AML-193 (cell line): ENCODE measurements around the gene NEK7.
"Not testable (repeated sequence)": the region's sequence is repeated elsewhere in the genome, so short reads cannot be mapped to it uniquely, and the experiment has no call there.

Experiments used
- DNase-seq, 2 experiments: peaks; one replicate each; lab custom pipeline; 2025; lab: John Stamatoyannopoulos, UW

The NEK7 gene

GRCh38 chr1:198156745-198157240, at the start of gene NEK7:
Gene NEK7 (plus strand): TSS chr1:198156998. CDS start chr1:198232581, 75,583 bp downstream.
- DNase-seq, result peak; percentile 42 to 54

- no peak for DNase-seq
Measured at GRCh38 chr1:198107091-198107501, 49.7 kb upstream of the NEK7 start.

- no peak for DNase-seq
Measured at GRCh38 chr1:198108636-198109370, 48.0 kb upstream of the NEK7 start.

GRCh38 chr1:198109371-198109715, 47.5 kb upstream of the NEK7 start:
- DNase-seq, result no peak

GRCh38 chr1:198113342-198113750, 43.5 kb upstream of the NEK7 start:
- DNase-seq, result no peak

GRCh38 chr1:198116069-198116468, 40.7 kb upstream of the NEK7 start:
- no peak for DNase-seq

- DNase-seq, result no peak
Measured at GRCh38 chr1:198116469-198116868, 40.3 kb upstream of the NEK7 start.

DNA sequence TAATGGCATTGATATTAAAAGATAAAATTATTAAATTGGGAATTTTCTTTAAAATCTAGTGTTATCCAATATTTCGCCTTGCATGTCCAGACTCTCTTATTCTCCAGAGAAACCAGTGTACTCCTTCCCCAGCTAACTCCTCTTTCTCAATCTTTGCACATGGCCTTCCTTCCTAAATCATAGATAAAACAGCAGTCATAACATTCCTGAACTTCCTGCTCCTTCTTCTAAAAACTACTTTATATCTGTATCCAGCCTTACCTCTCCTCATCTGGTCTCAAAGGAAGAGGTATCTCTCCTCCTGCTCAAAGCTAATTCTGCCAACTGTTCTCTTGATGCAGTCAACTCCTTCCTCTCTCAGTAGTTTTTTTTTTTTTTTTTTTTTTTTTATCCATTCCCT, 39.5 kb upstream of the NEK7 start:
- DNase-seq, result no peak

- DNase-seq, result no peak
Measured at GRCh38 chr1:198118134-198118533, 38.7 kb upstream of the NEK7 start.

GRCh38 chr1:198119906-198120305, 36.9 kb upstream of the NEK7 start:
- DNase-seq, result no peak

- no peak for DNase-seq
Measured at GRCh38 chr1:198121056-198121826, 35.6 kb upstream of the NEK7 start.

GRCh38 chr1:198122693-198123092, 34.1 kb upstream of the NEK7 start:
- no peak for DNase-seq

DNA sequence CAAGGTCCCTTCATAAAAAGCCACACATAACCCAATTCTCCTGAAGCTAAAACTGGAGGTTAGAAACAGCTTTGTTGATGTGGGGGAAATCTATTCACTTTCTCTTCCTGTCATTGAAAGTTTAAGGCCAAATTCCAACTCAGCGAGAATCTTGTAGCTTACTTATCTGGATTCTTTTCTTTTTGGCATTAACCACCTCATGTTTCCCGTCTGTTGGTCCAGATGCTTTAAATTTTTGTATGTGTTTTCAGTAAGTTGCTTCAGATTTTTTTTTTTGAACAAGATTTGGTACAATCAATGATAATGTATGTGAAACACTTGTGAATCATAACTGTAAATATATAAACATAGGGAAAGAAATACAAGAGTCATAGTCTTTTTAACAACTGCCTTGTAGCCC, 33.7 kb upstream of the NEK7 start:
- no peak for DNase-seq

DNA sequence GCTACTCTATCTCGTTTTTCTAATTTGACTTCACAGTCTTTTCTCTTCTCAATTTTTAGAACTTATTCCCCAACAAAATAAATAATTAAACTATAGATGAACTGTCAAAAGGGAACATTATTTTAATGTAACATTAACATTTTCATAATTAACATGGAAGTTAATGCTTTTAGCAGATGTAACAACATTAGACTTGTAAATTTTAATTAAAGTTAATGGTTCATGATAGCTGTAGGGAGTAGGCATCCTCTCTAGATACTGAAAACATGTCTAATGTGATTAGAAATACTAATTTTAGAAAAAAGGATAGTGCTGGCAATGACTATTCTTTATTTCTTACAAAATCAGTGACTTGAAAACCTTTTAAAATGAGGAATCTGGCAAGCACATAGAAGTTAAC, 32.1 kb upstream of the NEK7 start:
- DNase-seq, result no peak

- no peak for DNase-seq
Measured at GRCh38 chr1:198125995-198126735, 30.6 kb upstream of the NEK7 start.

DNA sequence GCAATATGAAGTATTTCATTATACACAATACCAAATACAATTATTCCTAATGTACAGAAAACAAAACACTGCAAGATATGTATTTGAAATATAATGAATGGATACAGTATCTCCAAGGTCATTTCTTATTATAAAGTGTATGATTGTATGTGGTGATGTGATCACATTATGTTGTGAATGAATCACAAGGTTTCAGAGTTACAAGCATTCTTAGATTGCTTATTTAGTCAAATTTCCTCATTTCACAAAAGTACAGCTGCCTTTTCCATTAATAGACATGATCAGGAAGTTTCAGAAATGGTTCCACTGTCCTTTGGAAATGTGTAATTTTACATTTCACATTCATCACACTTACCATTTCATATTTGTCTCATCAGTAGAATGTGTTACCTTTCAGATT, 28.3 kb upstream of the NEK7 start:
- DNase-seq, result no peak

GRCh38 chr1:198130053-198130452, 26.7 kb upstream of the NEK7 start:
- DNase-seq, result not testable (repeated sequence)

- peak; percentile 26 to 41 for DNase-seq
Measured at GRCh38 chr1:198132060-198132781, 24.6 kb upstream of the NEK7 start.

GRCh38 chr1:198134252-198134651, 22.5 kb upstream of the NEK7 start:
- no peak for DNase-seq

GRCh38 chr1:198135366-198135765, 21.4 kb upstream of the NEK7 start:
- no peak for DNase-seq

GRCh38 chr1:198141668-198142351, 15.0 kb upstream of the NEK7 start:
- no peak for DNase-seq
